Kidney epithelial cell (primary cell): Measurements from ENCODE around the gene CDH13. TPM values are rescaled to one million over a fixed set of nuclear protein-coding genes. Genes with fewer than 3 reads are reported as not detected.

Experiments
- DNase-seq: peaks from one replicate; pipeline ENCODE4 v3.0.0-alpha.2; 2010; ENCODE audit warnings: low read depth
- H3K27me3 ChIP-seq: 2 replicates; pipeline ENCODE4 v1.6.0; 2011; ENCODE audit warnings: low read length; ENCODE audit not compliant: control insufficient read depth, insufficient read depth
- H3K36me3 ChIP-seq: 2 replicates; pipeline ENCODE4 v1.5.1; 2011; ENCODE audit warnings: low read length; ENCODE audit not compliant: control insufficient read depth, insufficient read depth
- H3K4me3 ChIP-seq: 2 replicates; pipeline ENCODE4 v1.5.1; 2011; ENCODE audit warnings: low read depth, mild to moderate bottlenecking, control low read depth, low read length
- CTCF ChIP-seq: IDR thresholded peaks from 2 replicates; pipeline ENCODE4 v1.5.1; 2011; ENCODE audit warnings: mild to moderate bottlenecking, moderate library complexity, low read length, control low read depth, inconsistent platforms; ENCODE audit not compliant: insufficient read depth, poor library complexity, severe bottlenecking
- total RNA-seq: library from RNA; depleted of rRNA; stranded (reverse); fragments of >200 nt; gene quantifications from 2 replicates; pipeline ENCODE4 v1.2.3, GENCODE V29; 2015

Gene CDH13
- total RNA-seq, 1 donor from 2014 or later: 32.8 TPM

GRCh38 chr16:82859662-82860061 lies 232.9 kb downstream of the CDH13 start:
- DNase-seq: no peak
- Histone ChIP-seq H3K4me3 (no peak overlapping the region), H3K36me3 (no peaks in the 10 kb centered on the region), H3K27me3 (no peaks in the 10 kb centered on the region)
- TF ChIP-seq CTCF: no peak

- TF ChIP-seq CTCF: no peak
- DNase-seq: no peak
- no peak overlapping the region for H3K4me3 ChIP-seq
- no peaks in the 10 kb centered on the region for H3K27me3 ChIP-seq
- no peaks in the 10 kb centered on the region for H3K36me3 ChIP-seq
Observed at GRCh38 chr16:82860071-82860470, 233.3 kb downstream of the CDH13 start.

GRCh38 chr16:82862057-82862456 lies 235.3 kb downstream of the CDH13 start:
- no peaks in the 10 kb centered on the region for H3K36me3 ChIP-seq
- no peak for DNase-seq
- TF ChIP-seq CTCF: no peak
- no peak overlapping the region for H3K4me3 ChIP-seq
- H3K27me3 ChIP-seq: no peaks in the 10 kb centered on the region

- no peak overlapping the region for H3K4me3 ChIP-seq
- no peak for DNase-seq
- TF ChIP-seq CTCF: no peak
- H3K36me3 ChIP-seq: no peaks in the 10 kb centered on the region
- no peaks in the 10 kb centered on the region for H3K27me3 ChIP-seq
Observed at GRCh38 chr16:82864332-82865040, 237.7 kb downstream of the CDH13 start.

GRCh38 chr16:82865412-82865811 lies 238.6 kb downstream of the CDH13 start:
- no peaks in the 10 kb centered on the region for H3K36me3 ChIP-seq

More at GRCh38 chr16:82865412-82865811, 238.6 kb downstream of the CDH13 start:
- TF ChIP-seq CTCF: no peak
- no peaks in the 10 kb centered on the region for H3K27me3 ChIP-seq
- H3K4me3 ChIP-seq: no peak overlapping the region
- no peak for DNase-seq
